NCI-H2171 treated with DMSO at 0.1 percent for 48 hours (cell line): ENCODE data around the gene ARHGEF19.
A peak's percentile ranks its signal among the peaks of the same experiment; 100 is the strongest.
"Not testable (repeated sequence)": the region's sequence is repeated elsewhere in the genome, so short reads cannot be mapped to it uniquely, and the experiment has no call there.

ENCODE experiments used
- DNase-seq: peaks from one replicate; lab custom pipeline; 2025; lab: John Stamatoyannopoulos, UW

ARHGEF19 gene

GRCh38 chr1:16165548-16165947 is 46.9 kb downstream of the ARHGEF19 start:
- DNase-seq: no peak

- DNase-seq: peak; percentile 28
Measured at GRCh38 chr1:16165073-16165364, 47.4 kb downstream of the ARHGEF19 start.

GRCh38 chr1:16164213-16165072 is 48.0 kb downstream of the ARHGEF19 start:
- peak; percentile 36 for DNase-seq

GRCh38 chr1:16163608-16164212 is 48.7 kb downstream of the ARHGEF19 start:
- DNase-seq: not testable (repeated sequence)

- no peak for DNase-seq
Measured at GRCh38 chr1:16162163-16162822, 50.2 kb downstream of the ARHGEF19 start.

- no peak for DNase-seq
Measured at GRCh38 chr1:16161717-16162116, 50.7 kb downstream of the ARHGEF19 start.

- no peak for DNase-seq
Measured at GRCh38 chr1:16158993-16159831, 53.2 kb downstream of the ARHGEF19 start.

GRCh38 chr1:16158025-16158424 is 54.4 kb downstream of the ARHGEF19 start:
- no peak for DNase-seq

- no peak for DNase-seq
Measured at GRCh38 chr1:16156848-16157495, 55.5 kb downstream of the ARHGEF19 start.

- peak; percentile 16 for DNase-seq
Measured at GRCh38 chr1:16155537-16156410, 56.7 kb downstream of the ARHGEF19 start, which contains the start of gene EPHA2. Gene EPHA2 (minus strand): TSS chr1:16156069. CDS start chr1:16155932, 137 bp downstream.

- DNase-seq: no peak
Measured at GRCh38 chr1:16153999-16154673, 58.3 kb downstream of the ARHGEF19 start.

GRCh38 chr1:16153096-16153998 is 59.1 kb downstream of the ARHGEF19 start:
- no peak for DNase-seq

- DNase-seq: no peak
Measured at GRCh38 chr1:16152481-16153087, 59.9 kb downstream of the ARHGEF19 start.

- DNase-seq: no peak
Measured at GRCh38 chr1:16151995-16152384, 60.5 kb downstream of the ARHGEF19 start.

- peak; percentile 72 for DNase-seq
Measured at GRCh38 chr1:16151196-16151994, 61.1 kb downstream of the ARHGEF19 start.

GRCh38 chr1:16150508-16150907 is 61.9 kb downstream of the ARHGEF19 start:
- DNase-seq: no peak

GRCh38 chr1:16149702-16150488 is 62.6 kb downstream of the ARHGEF19 start:
- no peak for DNase-seq
